ENCODE data around the gene ARPC5. TPM values are rescaled to one million over a fixed set of nuclear protein-coding genes. Genes with fewer than 3 reads are reported as not detected.

ARPC5 gene
- total and polyA plus RNA-seq, 9 of the 15 experiments (the other 6 are each of a cell fraction or from before 2014, with no cell fraction given): 71.8 to 150 (median 91.6) TPM

DNA sequence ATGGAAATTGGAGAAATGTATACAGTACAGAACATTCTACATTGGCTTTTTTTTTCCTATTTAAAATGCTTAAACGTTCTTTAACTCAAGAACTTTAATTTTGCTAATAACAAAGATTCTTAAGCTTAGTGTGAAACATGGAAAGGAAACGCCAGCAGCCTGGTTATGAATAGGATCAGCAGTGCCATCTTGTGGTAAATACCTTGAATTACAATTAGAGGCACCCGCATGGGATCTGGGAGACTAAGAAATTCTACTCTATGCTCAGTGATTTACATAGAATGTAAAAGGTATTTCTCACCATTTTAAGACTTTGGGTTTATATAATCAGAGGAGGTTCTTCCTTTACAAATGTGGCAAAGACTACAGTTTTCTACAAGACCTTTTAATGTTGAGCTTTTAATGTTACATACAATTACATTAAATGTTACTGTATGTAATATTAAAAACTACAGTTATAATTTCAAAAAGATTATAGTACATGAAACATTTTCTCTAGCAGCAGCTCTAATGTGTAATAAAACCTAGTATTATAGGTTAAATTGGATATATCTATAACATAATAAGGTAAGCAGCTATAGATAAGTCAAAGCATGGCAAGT lies 49.6 kb upstream of the ARPC5 start (continued):
- TF ChIP-seq JUND (IDR thresholded peaks at IDR 0.05; ENCODE audit: borderline replicate concordance, low read depth, low read length) (peak; percentile 14; the same call in 1 of the 2 replicates), JUND (tag; IDR thresholded peaks at IDR 0.05; ENCODE audit: borderline replicate concordance, low read depth, low read length) (no peak), JUN (IDR thresholded peaks at IDR 0.05; ENCODE audit: borderline replicate concordance, low read depth, low read length) (no peak), JUN (CRISPR knock-in tag; IDR thresholded peaks at IDR 0.05; ENCODE audit: borderline replicate concordance) (no peak), NUFIP1 (IDR thresholded peaks at IDR 0.05; ENCODE audit: partially characterized antibody) (no peak), CREM (IDR thresholded peaks at IDR 0.05; ENCODE audit: low read depth) (no peak), RHOXF2B (CRISPR knock-in tag; conservative IDR thresholded peaks at IDR 0.05) (no peak), POLR3A (IDR thresholded peaks at IDR 0.05; ENCODE audit: borderline replicate concordance, extremely low read depth, insufficient read depth, insufficient read length) (no peak), CCNT2 (IDR thresholded peaks at IDR 0.05; ENCODE audit: borderline replicate concordance, extremely low read depth, insufficient read length, low read depth, low read length) (no peak), TARDBP (IDR thresholded peaks at IDR 0.05) (no peak), HCFC1 (IDR thresholded peaks at IDR 0.05; ENCODE audit: low read depth, low read length) (no peak), TEAD2 (tag; IDR thresholded peaks at IDR 0.05) (no peak), PTRF (tag; IDR thresholded peaks at IDR 0.05) (no peak), ZEB2 (IDR thresholded peaks at IDR 0.05) (no peak), ZNF644 (tag; IDR thresholded peaks at IDR 0.05; ENCODE audit: low read depth) (no peak), ELF1 (tag; IDR thresholded peaks at IDR 0.05) (no peak), ERF (CRISPR knock-in tag; IDR thresholded peaks at IDR 0.05) (no peak), HMG20B (CRISPR knock-in tag; IDR thresholded peaks at IDR 0.05) (no peak)
- TF ChIP-seq, protein P1, sequence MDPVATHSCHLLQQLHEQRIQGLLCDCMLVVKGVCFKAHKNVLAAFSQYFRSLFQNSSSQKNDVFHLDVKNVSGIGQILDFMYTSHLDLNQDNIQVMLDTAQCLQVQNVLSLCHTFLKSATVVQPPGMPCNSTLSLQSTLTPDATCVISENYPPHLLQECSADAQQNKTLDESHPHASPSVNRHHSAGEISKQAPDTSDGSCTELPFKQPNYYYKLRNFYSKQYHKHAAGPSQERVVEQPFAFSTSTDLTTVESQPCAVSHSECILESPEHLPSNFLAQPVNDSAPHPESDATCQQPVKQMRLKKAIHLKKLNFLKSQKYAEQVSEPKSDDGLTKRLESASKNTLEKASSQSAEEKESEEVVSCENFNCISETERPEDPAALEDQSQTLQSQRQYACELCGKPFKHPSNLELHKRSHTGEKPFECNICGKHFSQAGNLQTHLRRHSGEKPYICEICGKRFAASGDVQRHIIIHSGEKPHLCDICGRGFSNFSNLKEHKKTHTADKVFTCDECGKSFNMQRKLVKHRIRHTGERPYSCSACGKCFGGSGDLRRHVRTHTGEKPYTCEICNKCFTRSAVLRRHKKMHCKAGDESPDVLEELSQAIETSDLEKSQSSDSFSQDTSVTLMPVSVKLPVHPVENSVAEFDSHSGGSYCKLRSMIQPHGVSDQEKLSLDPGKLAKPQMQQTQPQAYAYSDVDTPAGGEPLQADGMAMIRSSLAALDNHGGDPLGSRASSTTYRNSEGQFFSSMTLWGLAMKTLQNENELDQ (CRISPR knock-in tag; IDR thresholded peaks at IDR 0.05; ENCODE audit: borderline replicate concordance): no peak
- TF ChIP-seq, protein P2, sequence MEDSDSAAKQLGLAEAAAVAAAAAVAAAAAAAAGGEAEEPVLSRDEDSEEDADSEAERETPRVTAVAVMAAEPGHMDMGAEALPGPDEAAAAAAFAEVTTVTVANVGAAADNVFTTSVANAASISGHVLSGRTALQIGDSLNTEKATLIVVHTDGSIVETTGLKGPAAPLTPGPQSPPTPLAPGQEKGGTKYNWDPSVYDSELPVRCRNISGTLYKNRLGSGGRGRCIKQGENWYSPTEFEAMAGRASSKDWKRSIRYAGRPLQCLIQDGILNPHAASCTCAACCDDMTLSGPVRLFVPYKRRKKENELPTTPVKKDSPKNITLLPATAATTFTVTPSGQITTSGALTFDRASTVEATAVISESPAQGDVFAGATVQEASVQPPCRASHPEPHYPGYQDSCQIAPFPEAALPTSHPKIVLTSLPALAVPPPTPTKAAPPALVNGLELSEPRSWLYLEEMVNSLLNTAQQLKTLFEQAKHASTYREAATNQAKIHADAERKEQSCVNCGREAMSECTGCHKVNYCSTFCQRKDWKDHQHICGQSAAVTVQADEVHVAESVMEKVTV (CRISPR knock-in tag; IDR thresholded peaks at IDR 0.05): peak; percentile 77
- TF ChIP-seq, protein P3, sequence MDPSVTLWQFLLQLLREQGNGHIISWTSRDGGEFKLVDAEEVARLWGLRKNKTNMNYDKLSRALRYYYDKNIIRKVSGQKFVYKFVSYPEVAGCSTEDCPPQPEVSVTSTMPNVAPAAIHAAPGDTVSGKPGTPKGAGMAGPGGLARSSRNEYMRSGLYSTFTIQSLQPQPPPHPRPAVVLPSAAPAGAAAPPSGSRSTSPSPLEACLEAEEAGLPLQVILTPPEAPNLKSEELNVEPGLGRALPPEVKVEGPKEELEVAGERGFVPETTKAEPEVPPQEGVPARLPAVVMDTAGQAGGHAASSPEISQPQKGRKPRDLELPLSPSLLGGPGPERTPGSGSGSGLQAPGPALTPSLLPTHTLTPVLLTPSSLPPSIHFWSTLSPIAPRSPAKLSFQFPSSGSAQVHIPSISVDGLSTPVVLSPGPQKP (CRISPR knock-in tag; IDR thresholded peaks at IDR 0.05): no peak
- TF ChIP-seq, protein P4, sequence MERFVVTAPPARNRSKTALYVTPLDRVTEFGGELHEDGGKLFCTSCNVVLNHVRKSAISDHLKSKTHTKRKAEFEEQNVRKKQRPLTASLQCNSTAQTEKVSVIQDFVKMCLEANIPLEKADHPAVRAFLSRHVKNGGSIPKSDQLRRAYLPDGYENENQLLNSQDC (CRISPR knock-in tag; IDR thresholded peaks at IDR 0.05): no peak
- TF ChIP-seq, protein P5, sequence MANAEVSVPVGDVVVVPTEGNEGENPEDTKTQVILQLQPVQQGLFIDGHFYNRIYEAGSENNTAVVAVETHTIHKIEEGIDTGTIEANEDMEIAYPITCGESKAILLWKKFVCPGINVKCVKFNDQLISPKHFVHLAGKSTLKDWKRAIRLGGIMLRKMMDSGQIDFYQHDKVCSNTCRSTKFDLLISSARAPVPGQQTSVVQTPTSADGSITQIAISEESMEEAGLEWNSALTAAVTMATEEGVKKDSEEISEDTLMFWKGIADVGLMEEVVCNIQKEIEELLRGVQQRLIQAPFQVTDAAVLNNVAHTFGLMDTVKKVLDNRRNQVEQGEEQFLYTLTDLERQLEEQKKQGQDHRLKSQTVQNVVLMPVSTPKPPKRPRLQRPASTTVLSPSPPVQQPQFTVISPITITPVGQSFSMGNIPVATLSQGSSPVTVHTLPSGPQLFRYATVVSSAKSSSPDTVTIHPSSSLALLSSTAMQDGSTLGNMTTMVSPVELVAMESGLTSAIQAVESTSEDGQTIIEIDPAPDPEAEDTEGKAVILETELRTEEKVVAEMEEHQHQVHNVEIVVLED (CRISPR knock-in tag; IDR thresholded peaks at IDR 0.05): no peak

All from K562 (cell line).